Chondrocyte (in vitro differentiated cells): Measurements from ENCODE around the gene JAKMIP2. TPM values are rescaled to one million over a fixed set of nuclear protein-coding genes. Genes with fewer than 3 reads are reported as not detected.

ENCODE experiments used
- DNase-seq: peaks from one replicate; pipeline ENCODE4 v3.0.0; 2021; ENCODE audit warnings: mixed read lengths, low spot score
- H3K27ac Mint-ChIP-seq: one replicate; pipeline ENCODE4 v1.8.0; 2021; ENCODE audit warnings: mild to moderate bottlenecking, moderate library complexity, mixed read lengths; ENCODE audit not compliant: unreplicated experiment
- H3K27me3 Mint-ChIP-seq: 2 replicates; pipeline ENCODE4 v1.8.0; 2021; ENCODE audit warnings: low read depth, mixed read lengths
- H3K36me3 Mint-ChIP-seq: 2 replicates; pipeline ENCODE4 v1.8.0; 2021; ENCODE audit warnings: low read depth, mixed read lengths
- H3K4me1 Mint-ChIP-seq: 2 replicates; pipeline ENCODE4 v1.8.0; 2021; ENCODE audit warnings: low read depth, mild to moderate bottlenecking, mixed read lengths
- H3K4me3 Mint-ChIP-seq: one replicate; pipeline ENCODE4 v1.8.0; 2021; ENCODE audit warnings: mild to moderate bottlenecking, moderate library complexity, mixed read lengths; ENCODE audit not compliant: unreplicated experiment
- H3K9me3 Mint-ChIP-seq: 2 replicates; pipeline ENCODE4 v1.8.0; 2021; ENCODE audit warnings: low read depth, mixed read lengths
- total RNA-seq: library from RNA; stranded (reverse); gene quantifications from 3 replicates; pipeline ENCODE4 v1.2.1, GENCODE V29; 2021
- TF ChIP-seq, protein P1 (sequence below): fragments of 200-600 bp; sonication (generic); IDR thresholded peaks from 2 replicates; pipeline ENCODE4 v1.5.0; 2021; ENCODE audit warnings: antibody characterized with exemption, mild to moderate bottlenecking, moderate library complexity

Gene JAKMIP2
- total RNA-seq, 1 donor from 2014 or later: 7.1 TPM

GRCh38 chr5:147675168-147675567, 107.4 kb downstream of the JAKMIP2 start:
- Mint-ChIP-seq H3K9me3 (no peaks in the 10 kb centered on the region), H3K4me3 (no peak overlapping the region), H3K36me3 (peaks cover 7% of the 10 kb centered on the region), H3K27me3 (no peaks in the 10 kb centered on the region), H3K27ac (no peak overlapping the region), H3K4me1 (no peaks in the 10 kb centered on the region)
- no peak for DNase-seq
- TF ChIP-seq, protein P1, sequence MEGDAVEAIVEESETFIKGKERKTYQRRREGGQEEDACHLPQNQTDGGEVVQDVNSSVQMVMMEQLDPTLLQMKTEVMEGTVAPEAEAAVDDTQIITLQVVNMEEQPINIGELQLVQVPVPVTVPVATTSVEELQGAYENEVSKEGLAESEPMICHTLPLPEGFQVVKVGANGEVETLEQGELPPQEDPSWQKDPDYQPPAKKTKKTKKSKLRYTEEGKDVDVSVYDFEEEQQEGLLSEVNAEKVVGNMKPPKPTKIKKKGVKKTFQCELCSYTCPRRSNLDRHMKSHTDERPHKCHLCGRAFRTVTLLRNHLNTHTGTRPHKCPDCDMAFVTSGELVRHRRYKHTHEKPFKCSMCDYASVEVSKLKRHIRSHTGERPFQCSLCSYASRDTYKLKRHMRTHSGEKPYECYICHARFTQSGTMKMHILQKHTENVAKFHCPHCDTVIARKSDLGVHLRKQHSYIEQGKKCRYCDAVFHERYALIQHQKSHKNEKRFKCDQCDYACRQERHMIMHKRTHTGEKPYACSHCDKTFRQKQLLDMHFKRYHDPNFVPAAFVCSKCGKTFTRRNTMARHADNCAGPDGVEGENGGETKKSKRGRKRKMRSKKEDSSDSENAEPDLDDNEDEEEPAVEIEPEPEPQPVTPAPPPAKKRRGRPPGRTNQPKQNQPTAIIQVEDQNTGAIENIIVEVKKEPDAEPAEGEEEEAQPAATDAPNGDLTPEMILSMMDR: no peak

GRCh38 chr5:147674411-147674810, 108.1 kb downstream of the JAKMIP2 start:
- TF ChIP-seq, protein P1: no peak
- Mint-ChIP-seq H3K4me3 (no peak overlapping the region), H3K27ac (no peak overlapping the region), H3K9me3 (no peaks in the 10 kb centered on the region), H3K27me3 (no peaks in the 10 kb centered on the region), H3K36me3 (peaks cover 7% of the 10 kb centered on the region), H3K4me1 (no peaks in the 10 kb centered on the region)
- DNase-seq: no peak

DNA sequence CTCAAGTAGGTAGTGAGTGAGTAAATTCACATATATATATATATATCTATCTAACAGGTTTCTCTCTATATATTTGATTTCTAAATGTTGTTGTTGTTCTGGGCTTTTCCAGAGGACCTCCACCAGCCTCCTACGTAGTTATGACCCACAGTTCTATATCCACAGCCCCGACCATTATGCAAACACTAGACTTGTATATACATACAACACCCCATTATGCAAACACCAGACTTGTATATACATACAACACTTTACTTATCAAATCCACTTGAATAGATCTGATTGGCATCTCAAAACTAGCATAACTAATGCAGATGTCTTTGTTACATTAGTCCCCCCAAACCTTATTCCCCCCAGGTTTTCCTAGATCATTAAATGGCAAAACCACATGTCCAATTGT, 108.7 kb downstream of the JAKMIP2 start:
- TF ChIP-seq, protein P1: no peak
- no peak overlapping the region for H3K27ac Mint-ChIP-seq
- no peaks in the 10 kb centered on the region for H3K9me3 Mint-ChIP-seq
- H3K27me3 Mint-ChIP-seq: no peaks in the 10 kb centered on the region
- peaks cover 7% of the 10 kb centered on the region for H3K36me3 Mint-ChIP-seq
- no peaks in the 10 kb centered on the region for H3K4me1 Mint-ChIP-seq
- H3K4me3 Mint-ChIP-seq: no peak overlapping the region
- no peak for DNase-seq

DNA sequence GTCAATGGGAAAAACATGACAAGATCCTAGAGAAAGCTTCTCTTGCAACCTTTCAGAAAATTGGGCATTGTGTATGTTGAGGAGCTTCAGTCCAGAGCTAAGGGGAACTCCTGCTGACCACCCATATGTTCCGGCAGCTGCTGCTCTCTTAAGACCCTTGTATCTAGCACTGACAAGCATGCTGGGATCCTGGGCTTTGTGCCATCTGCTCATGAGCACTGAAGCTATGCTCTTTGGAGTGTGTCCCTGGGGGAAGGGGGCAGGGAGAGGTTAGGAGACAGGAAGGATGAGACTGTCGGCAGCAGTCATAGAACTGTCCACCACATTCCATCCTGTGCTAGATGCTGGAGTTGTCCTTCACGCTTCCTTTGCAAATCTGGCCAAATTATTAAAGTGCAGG, 109.3 kb downstream of the JAKMIP2 start:
- Mint-ChIP-seq H3K27me3 (no peaks in the 10 kb centered on the region), H3K36me3 (peaks cover 7% of the 10 kb centered on the region), H3K4me1 (no peaks in the 10 kb centered on the region), H3K4me3 (no peak overlapping the region), H3K27ac (no peak overlapping the region), H3K9me3 (no peaks in the 10 kb centered on the region)
- TF ChIP-seq, protein P1: no peak
- DNase-seq: no peak

DNA sequence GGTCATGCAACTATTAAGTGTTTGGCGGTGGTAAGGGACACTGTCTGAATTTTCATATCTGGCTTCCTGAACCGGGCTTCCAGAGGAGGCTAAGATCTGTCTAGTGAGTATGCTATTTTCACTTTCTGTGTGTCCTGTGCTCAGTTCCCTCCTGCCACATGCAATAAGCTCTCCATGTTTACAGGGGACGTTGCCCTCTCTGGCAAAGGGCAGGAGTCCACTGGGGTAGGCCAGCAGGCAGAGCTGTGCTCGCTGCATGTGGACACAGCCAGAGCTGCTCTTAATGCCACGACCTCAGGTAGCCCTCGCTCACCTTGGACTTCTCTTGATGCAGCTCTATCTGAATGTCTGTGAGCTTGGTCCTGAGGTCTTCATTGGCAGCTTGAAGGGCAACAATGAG, 111.2 kb downstream of the JAKMIP2 start:
- Mint-ChIP-seq H3K4me1 (no peaks in the 10 kb centered on the region), H3K27ac (no peak overlapping the region), H3K27me3 (no peaks in the 10 kb centered on the region), H3K36me3 (peaks cover 9% of the 10 kb centered on the region), H3K9me3 (no peaks in the 10 kb centered on the region), H3K4me3 (no peak overlapping the region)
- TF ChIP-seq, protein P1: no peak
- DNase-seq: no peak
